ENCODE data around the gene GREM1. TPM values are rescaled to one million over a fixed set of nuclear protein-coding genes. Genes with fewer than 3 reads are reported as not detected.

The GREM1 gene
- total RNA-seq, 1 donor from 2014 or later: 0.49 TPM

DNA sequence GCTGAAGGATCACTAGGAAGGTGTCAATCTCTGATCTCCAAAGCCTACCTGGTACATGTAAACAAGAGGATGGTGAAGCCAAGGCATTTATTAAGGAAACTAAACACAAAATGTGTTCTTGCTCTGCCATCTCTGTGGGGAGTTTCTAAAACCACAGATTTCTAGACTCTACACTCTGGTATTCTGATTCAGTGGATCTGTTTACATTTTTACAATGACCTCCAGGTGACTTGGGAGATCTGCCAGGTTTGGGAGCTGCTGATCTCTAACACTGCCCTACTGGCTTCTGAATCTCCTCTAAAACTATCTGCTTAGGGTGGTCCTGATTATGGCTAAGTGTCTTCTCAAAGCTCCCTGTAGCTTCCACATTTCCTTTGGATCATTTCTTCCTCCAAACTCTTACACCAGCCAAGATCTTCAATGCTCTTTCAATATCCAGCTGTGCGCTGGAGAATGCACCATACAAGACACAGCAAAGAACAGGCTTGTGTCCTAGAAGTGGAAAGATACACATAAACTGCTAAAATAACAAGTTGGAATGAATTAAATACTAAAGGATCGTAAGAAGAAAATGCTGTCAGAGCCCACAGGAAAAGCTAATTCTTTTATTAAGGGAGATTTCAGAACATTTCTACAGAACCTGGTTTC lies 72.7 kb downstream of the GREM1 start:
- H3K9me3 ChIP-seq (replicated peaks): no peaks in the 10 kb centered on the region
- H3K27me3 ChIP-seq (ENCODE audit: low read depth): peaks cover 3% of the 10 kb centered on the region
- DNase-seq: no peak
- intact Hi-C loops (cut with micrococcal nuclease): no loop called here
- H3K27ac ChIP-seq (replicated peaks): no peak overlapping the region
- H3K4me1 ChIP-seq: no peaks in the 10 kb centered on the region
- TF ChIP-seq, protein P1, sequence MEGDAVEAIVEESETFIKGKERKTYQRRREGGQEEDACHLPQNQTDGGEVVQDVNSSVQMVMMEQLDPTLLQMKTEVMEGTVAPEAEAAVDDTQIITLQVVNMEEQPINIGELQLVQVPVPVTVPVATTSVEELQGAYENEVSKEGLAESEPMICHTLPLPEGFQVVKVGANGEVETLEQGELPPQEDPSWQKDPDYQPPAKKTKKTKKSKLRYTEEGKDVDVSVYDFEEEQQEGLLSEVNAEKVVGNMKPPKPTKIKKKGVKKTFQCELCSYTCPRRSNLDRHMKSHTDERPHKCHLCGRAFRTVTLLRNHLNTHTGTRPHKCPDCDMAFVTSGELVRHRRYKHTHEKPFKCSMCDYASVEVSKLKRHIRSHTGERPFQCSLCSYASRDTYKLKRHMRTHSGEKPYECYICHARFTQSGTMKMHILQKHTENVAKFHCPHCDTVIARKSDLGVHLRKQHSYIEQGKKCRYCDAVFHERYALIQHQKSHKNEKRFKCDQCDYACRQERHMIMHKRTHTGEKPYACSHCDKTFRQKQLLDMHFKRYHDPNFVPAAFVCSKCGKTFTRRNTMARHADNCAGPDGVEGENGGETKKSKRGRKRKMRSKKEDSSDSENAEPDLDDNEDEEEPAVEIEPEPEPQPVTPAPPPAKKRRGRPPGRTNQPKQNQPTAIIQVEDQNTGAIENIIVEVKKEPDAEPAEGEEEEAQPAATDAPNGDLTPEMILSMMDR (IDR thresholded peaks at IDR 0.05; ENCODE audit: borderline replicate concordance): no peak
- no peak overlapping the region for H3K4me3 ChIP-seq
- no peaks in the 10 kb centered on the region for H3K36me3 ChIP-seq

DNA sequence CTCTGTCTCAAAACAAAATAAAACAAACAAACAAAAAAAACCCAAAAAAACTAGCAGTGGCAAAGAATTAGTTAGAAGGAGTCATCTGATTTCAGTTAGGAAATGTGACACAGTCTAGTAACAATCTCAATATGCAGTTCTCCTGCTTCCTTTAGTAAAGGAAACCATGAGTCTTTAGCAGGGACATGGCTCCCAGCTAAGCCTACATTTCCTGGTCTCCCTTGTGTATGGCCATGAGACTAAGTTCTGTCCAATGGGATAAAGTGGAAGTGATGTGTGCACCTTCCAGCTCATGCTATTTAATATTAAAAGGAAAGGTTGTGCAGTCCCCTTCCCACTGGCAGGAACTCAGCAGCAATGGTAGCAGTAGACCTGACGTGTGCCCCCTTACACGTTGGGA lies 74.6 kb downstream of the GREM1 start:
- Histone ChIP-seq H3K4me3 (no peak overlapping the region), H3K36me3 (no peaks in the 10 kb centered on the region), H3K4me1 (no peaks in the 10 kb centered on the region), H3K27ac (replicated peaks) (no peak overlapping the region), H3K27me3 (ENCODE audit: low read depth) (peaks cover 3% of the 10 kb centered on the region), H3K9me3 (replicated peaks) (no peaks in the 10 kb centered on the region)
- DNase-seq: no peak
- TF ChIP-seq, protein P1 (IDR thresholded peaks at IDR 0.05; ENCODE audit: borderline replicate concordance): no peak
- intact Hi-C loops (cut with micrococcal nuclease): no loop called here

Other genes with a start within 250 kb of the GREM1 start
- gene GOLGA8N, start 124.5 kb upstream of the GREM1 start, total RNA-seq: 10.9 TPM
- gene ARHGAP11A, start 102.5 kb upstream of the GREM1 start, total RNA-seq: 2.5 TPM
- not detected for gene SCG5, start 76.3 kb upstream of the GREM1 start, total RNA-seq